Large intestine (tissue), 3 donors: ENCODE data around the gene LYPD8. TPM values are rescaled to one million over a fixed set of nuclear protein-coding genes. Genes with fewer than 3 reads are reported as not detected.
A peak's percentile ranks its signal among the peaks of the same experiment; 100 is the strongest.
"Not testable (repeated sequence)": the region's sequence is repeated elsewhere in the genome, so short reads cannot be mapped to it uniquely, and the experiment has no call there.

Experiments
- DNase-seq, 2 donors: peaks; one replicate each; pipeline versions ENCODE4 v3.0.0 to v3.0.0-alpha.2; 2013
- H3K27ac ChIP-seq: one replicate; pipeline ENCODE4 v1.5.1; 2013; ENCODE audit warnings: low read length
- H3K27me3 ChIP-seq: 2 replicates; pipeline ENCODE4 v1.6.1; 2013; ENCODE audit warnings: low read length; ENCODE audit not compliant: control insufficient read depth, insufficient read depth
- H3K36me3 ChIP-seq: 2 replicates; pipeline ENCODE4 v1.6.1; 2013; ENCODE audit warnings: low read length; ENCODE audit not compliant: control insufficient read depth, insufficient read depth
- H3K4me1 ChIP-seq: one replicate; pipeline ENCODE4 v1.6.1; 2013; ENCODE audit warnings: low read length; ENCODE audit not compliant: control insufficient read depth, insufficient read depth
- H3K4me3 ChIP-seq: one replicate; pipeline ENCODE4 v1.5.1; 2013; ENCODE audit warnings: low read length
- H3K9me3 ChIP-seq: one replicate; pipeline ENCODE4 v1.6.1; 2013; ENCODE audit warnings: mild to moderate bottlenecking, low read depth, low read length, moderate library complexity; ENCODE audit not compliant: control insufficient read depth
- WGBS: methylation state at CpG from one replicate; pipeline ENCODE4 v1.1.5; 2013; ENCODE audit warnings: low lambda C conversion rate; ENCODE audit not compliant: insufficient coverage; 5-methylcytosine and 5-hydroxymethylcytosine counted together
- polyA plus RNA-seq: library from polyadenylated mRNA; unstranded; fragments of 120-200 nt; gene quantifications from one replicate; pipeline ENCODE4 v1.2.1, GENCODE V29; 2013

LYPD8 gene
- polyA plus RNA-seq, 1 donor, result 2.1 TPM

GRCh38 chr1:248790456-248790855, 34.9 kb upstream of the LYPD8 start:
- DNase-seq, result no peak
- 96% methylated on average over 5 of the region's 5 CpGs for WGBS
- Histone ChIP-seq H3K9me3 (peaks cover 19% of the 10 kb centered on the region), H3K4me3 (no peak overlapping the region), H3K36me3 (no peaks in the 10 kb centered on the region), H3K4me1 (peaks cover 35% of the 10 kb centered on the region), H3K27me3 (no peaks in the 10 kb centered on the region), H3K27ac (peak overlapping the region; percentile 78)

- H3K27me3 ChIP-seq, H3K36me3 ChIP-seq, H3K4me3 ChIP-seq, H3K27ac ChIP-seq: not testable (repeated sequence)
- peak in 1 of 2 donors; percentile 29 for DNase-seq
- Histone ChIP-seq H3K9me3 (peaks cover 11% of the 10 kb centered on the region), H3K4me1 (peaks cover 35% of the 10 kb centered on the region)
- WGBS, result no CpG with 5 or more reads among the region's 2 CpGs
Observed at GRCh38 chr1:248789337-248789736, 33.8 kb upstream of the LYPD8 start.

GRCh38 chr1:248788327-248788726, 32.8 kb upstream of the LYPD8 start:
- Histone ChIP-seq H3K9me3 (peaks cover 8% of the 10 kb centered on the region), H3K27ac (no peak overlapping the region), H3K4me1 (peaks cover 43% of the 10 kb centered on the region), H3K36me3 (no peaks in the 10 kb centered on the region), H3K27me3 (no peaks in the 10 kb centered on the region), H3K4me3 (no peak overlapping the region)
- peak in 1 of 2 donors; percentile 45 for DNase-seq
- no CpG with 5 or more reads among the region's 3 CpGs for WGBS

GRCh38 chr1:248787430-248787829, 31.9 kb upstream of the LYPD8 start:
- no CpG with 5 or more reads among the region's 4 CpGs for WGBS
- DNase-seq, result no peak
- Histone ChIP-seq H3K27ac (no peak overlapping the region), H3K36me3 (no peaks in the 10 kb centered on the region), H3K9me3 (peaks cover 5% of the 10 kb centered on the region), H3K4me1 (peaks cover 49% of the 10 kb centered on the region), H3K4me3 (no peak overlapping the region), H3K27me3 (no peaks in the 10 kb centered on the region)

- no CpG with 5 or more reads among the region's 3 CpGs for WGBS
Observed at GRCh38 chr1:248786156-248786555, 30.6 kb upstream of the LYPD8 start.

GRCh38 chr1:248783367-248783766, 27.8 kb upstream of the LYPD8 start:
- Histone ChIP-seq H3K9me3 (peaks cover 9% of the 10 kb centered on the region), H3K27ac (peak overlapping the region; percentile 79), H3K36me3 (no peaks in the 10 kb centered on the region), H3K27me3 (no peaks in the 10 kb centered on the region), H3K4me1 (peaks cover 31% of the 10 kb centered on the region), H3K4me3 (no peak overlapping the region)
- no CpG with 5 or more reads among the region's 3 CpGs for WGBS
- DNase-seq, result peak in 1 of 2 donors; percentile 18

More at GRCh38 chr1:248786156-248786555, 30.6 kb upstream of the LYPD8 start:
- Histone ChIP-seq H3K9me3 (no peaks in the 10 kb centered on the region), H3K4me1 (peaks cover 53% of the 10 kb centered on the region), H3K4me3 (no peak overlapping the region), H3K27ac (no peak overlapping the region), H3K36me3 (no peaks in the 10 kb centered on the region), H3K27me3 (no peaks in the 10 kb centered on the region)
- peak; percentile 45 to 73 for DNase-seq

GRCh38 chr1:248782416-248783141, 27.0 kb upstream of the LYPD8 start:
- Histone ChIP-seq H3K36me3 (no peaks in the 10 kb centered on the region), H3K27ac (peak overlapping the region; percentile 79), H3K4me3 (no peak overlapping the region), H3K27me3 (no peaks in the 10 kb centered on the region), H3K9me3 (peaks cover 14% of the 10 kb centered on the region), H3K4me1 (peaks cover 33% of the 10 kb centered on the region)
- DNase-seq, result peak; percentile 51 to 78
- 20% methylated on average over 1 of the region's 16 CpGs for WGBS

GRCh38 chr1:248779350-248779749, 23.8 kb upstream of the LYPD8 start:
- peaks cover 26% of the 10 kb centered on the region for H3K9me3 ChIP-seq
- H3K36me3 ChIP-seq, result no peaks in the 10 kb centered on the region
- H3K27ac ChIP-seq, result no peak overlapping the region
- no peak for DNase-seq
- H3K4me3 ChIP-seq, result no peak overlapping the region
- H3K4me1 ChIP-seq, result peaks cover 48% of the 10 kb centered on the region
- no CpG with 5 or more reads among the region's 2 CpGs for WGBS
- H3K27me3 ChIP-seq, result no peaks in the 10 kb centered on the region

GRCh38 chr1:248778906-248779305, 23.3 kb upstream of the LYPD8 start:
- Histone ChIP-seq H3K27ac (no peak overlapping the region), H3K9me3 (peaks cover 26% of the 10 kb centered on the region), H3K4me3 (no peak overlapping the region)

GRCh38 chr1:248776991-248777390, 21.4 kb upstream of the LYPD8 start:
- Histone ChIP-seq H3K4me1 (peaks cover 32% of the 10 kb centered on the region), H3K36me3 (no peaks in the 10 kb centered on the region), H3K4me3 (no peak overlapping the region), H3K27ac (no peak overlapping the region), H3K9me3 (peaks cover 26% of the 10 kb centered on the region), H3K27me3 (no peaks in the 10 kb centered on the region)
- no peak for DNase-seq

More at GRCh38 chr1:248778906-248779305, 23.3 kb upstream of the LYPD8 start:
- H3K4me1 ChIP-seq, result peaks cover 48% of the 10 kb centered on the region
- DNase-seq, result no peak
- no CpG with 5 or more reads among the region's 2 CpGs for WGBS
- no peaks in the 10 kb centered on the region for H3K27me3 ChIP-seq
- H3K36me3 ChIP-seq, result no peaks in the 10 kb centered on the region

GRCh38 chr1:248775441-248775840, 19.9 kb upstream of the LYPD8 start:
- peaks cover 21% of the 10 kb centered on the region for H3K9me3 ChIP-seq
- H3K36me3 ChIP-seq, result no peaks in the 10 kb centered on the region
- no peaks in the 10 kb centered on the region for H3K27me3 ChIP-seq
- WGBS, result 43% methylated on average over 1 of the region's 4 CpGs
- H3K4me1 ChIP-seq, result peaks cover 23% of the 10 kb centered on the region
- no peak overlapping the region for H3K4me3 ChIP-seq
- H3K27ac ChIP-seq, result peak overlapping the region; percentile 69
- peak; percentile 84 to 94 for DNase-seq
